Stimulated activated CD4-positive, alpha-beta T cell treated with anti-CD3 and anti-CD28 coated beads, Interleukin-1b, Interleukin-23, amount 100 ng/mL, for 1 hour (primary cell): Measurements from ENCODE around the gene NEIL1.
"Not testable (repeated sequence)": the region's sequence is repeated elsewhere in the genome, so short reads cannot be mapped to it uniquely, and the experiment has no call there.

Source experiments
- DNase-seq, 2 donors: peaks; one replicate each; pipeline ENCODE4 v3.0.0-alpha.2; 2020; ENCODE audit warnings: low read depth in 2 of 2

NEIL1 gene

GRCh38 chr15:75333654-75334419 is 13.0 kb upstream of the NEIL1 start:
- DNase-seq: not testable (repeated sequence)

GRCh38 chr15:75335313-75335704 is 11.5 kb upstream of the NEIL1 start:
- no peak for DNase-seq

GRCh38 chr15:75335705-75336355 is 11.0 kb upstream of the NEIL1 start, which contains the start of gene COMMD4:
Gene COMMD4, plus strand, starts transcription at chr15:75336063. Its CDS starts 27 bp downstream, at chr15:75336090.
- peak; percentile 15 to 68 for DNase-seq

GRCh38 chr15:75338661-75339240 is 8.1 kb upstream of the NEIL1 start:
- no peak for DNase-seq

GRCh38 chr15:75339531-75340240 is 7.2 kb upstream of the NEIL1 start:
- no peak for DNase-seq

- no peak for DNase-seq
These were observed 4.6 kb upstream of the NEIL1 start for GRCh38 chr15:75342221-75342620.

- DNase-seq: not testable (repeated sequence)
These were observed 2.9 kb upstream of the NEIL1 start for GRCh38 chr15:75343953-75344352.

- DNase-seq: peak in 1 of 2 donors; percentile 20
These were observed 589 bp downstream of the NEIL1 start for GRCh38 chr15:75347222-75348033.

- no peak for DNase-seq
These were observed 1.3 kb downstream of the NEIL1 start for GRCh38 chr15:75348034-75348561.

- no peak for DNase-seq
These were observed 1.9 kb downstream of the NEIL1 start for GRCh38 chr15:75348562-75349350.

GRCh38 chr15:75349351-75349669 is 2.5 kb downstream of the NEIL1 start:
- not testable (repeated sequence) for DNase-seq

GRCh38 chr15:75349851-75350588 is 3.2 kb downstream of the NEIL1 start:
- DNase-seq: peak in 1 of 2 donors; percentile 24

- no peak for DNase-seq
These were observed 3.9 kb downstream of the NEIL1 start for GRCh38 chr15:75350601-75351361.

GRCh38 chr15:75352186-75353080 is 5.6 kb downstream of the NEIL1 start:
- DNase-seq: no peak

- no peak for DNase-seq
These were observed 6.8 kb downstream of the NEIL1 start for GRCh38 chr15:75353604-75354003.

- DNase-seq: no peak
These were observed 7.6 kb downstream of the NEIL1 start for GRCh38 chr15:75354454-75354853.

- no peak for DNase-seq
These were observed 8.5 kb downstream of the NEIL1 start for GRCh38 chr15:75355369-75355768.

GRCh38 chr15:75356006-75356405 is 9.2 kb downstream of the NEIL1 start:
- no peak for DNase-seq
